GM20000 (cell line): ENCODE measurements around the gene SLC17A9.

Experiments
- DNase-seq: peaks from one replicate; pipeline ENCODE4 v3.0.0; 2012; ENCODE audit warnings: low spot score
- TF ChIP-seq, protein P1 (sequence below): IDR thresholded peaks from 2 replicates; pipeline ENCODE4 v1.5.1; 2012; ENCODE audit warnings: mild to moderate bottlenecking, control low read depth; ENCODE audit errors: extremely low read depth, missing control alignments

SLC17A9 gene

DNA sequence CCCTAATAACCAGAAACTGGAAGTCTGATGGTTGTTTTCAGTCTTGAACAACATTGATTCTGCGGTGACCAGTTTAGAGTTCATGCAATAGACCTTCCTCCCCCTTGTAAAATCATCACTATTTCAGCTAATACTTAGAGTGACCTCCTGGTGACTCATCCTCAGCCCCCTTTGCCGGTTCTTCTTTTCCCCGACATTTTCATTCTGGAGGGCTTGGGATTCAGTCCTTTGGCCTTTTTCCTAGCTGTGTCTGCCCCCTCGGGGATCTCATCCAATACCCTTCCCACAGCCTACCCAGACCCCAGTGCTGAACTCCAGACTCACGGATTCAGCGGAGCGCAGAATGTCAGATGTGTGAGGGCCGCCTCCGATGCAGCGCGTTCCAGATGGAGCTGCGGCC is 61.8 kb downstream of the SLC17A9 start:
- TF ChIP-seq, protein P1, sequence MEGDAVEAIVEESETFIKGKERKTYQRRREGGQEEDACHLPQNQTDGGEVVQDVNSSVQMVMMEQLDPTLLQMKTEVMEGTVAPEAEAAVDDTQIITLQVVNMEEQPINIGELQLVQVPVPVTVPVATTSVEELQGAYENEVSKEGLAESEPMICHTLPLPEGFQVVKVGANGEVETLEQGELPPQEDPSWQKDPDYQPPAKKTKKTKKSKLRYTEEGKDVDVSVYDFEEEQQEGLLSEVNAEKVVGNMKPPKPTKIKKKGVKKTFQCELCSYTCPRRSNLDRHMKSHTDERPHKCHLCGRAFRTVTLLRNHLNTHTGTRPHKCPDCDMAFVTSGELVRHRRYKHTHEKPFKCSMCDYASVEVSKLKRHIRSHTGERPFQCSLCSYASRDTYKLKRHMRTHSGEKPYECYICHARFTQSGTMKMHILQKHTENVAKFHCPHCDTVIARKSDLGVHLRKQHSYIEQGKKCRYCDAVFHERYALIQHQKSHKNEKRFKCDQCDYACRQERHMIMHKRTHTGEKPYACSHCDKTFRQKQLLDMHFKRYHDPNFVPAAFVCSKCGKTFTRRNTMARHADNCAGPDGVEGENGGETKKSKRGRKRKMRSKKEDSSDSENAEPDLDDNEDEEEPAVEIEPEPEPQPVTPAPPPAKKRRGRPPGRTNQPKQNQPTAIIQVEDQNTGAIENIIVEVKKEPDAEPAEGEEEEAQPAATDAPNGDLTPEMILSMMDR: no peak
- DNase-seq: no peak

DNA sequence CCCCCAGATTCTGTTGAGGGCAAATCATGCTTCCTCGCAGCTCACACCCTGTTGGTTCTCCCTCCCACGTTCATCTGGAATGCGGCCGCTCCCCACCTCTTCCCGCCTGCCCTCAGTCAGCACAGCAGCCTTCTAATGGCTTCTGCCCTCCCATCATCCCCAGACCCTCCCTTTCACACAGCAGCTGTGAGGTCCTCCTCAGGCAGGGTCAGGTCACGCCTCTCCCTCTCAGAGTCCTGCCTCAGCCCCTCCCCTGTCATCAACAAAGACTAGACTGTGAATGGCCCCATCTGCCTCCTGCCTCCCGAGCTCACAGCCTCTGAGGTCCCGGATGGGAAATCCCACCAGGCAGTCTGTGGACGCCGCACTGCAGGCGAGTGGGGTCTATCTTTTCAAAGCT is 62.2 kb downstream of the SLC17A9 start:
- TF ChIP-seq, protein P1: no peak
- DNase-seq: no peak

GRCh38 chr20:63015147-63015661 is 62.7 kb downstream of the SLC17A9 start:
- TF ChIP-seq, protein P1: no peak
- no peak for DNase-seq

GRCh38 chr20:63015662-63016361 is 63.3 kb downstream of the SLC17A9 start:
- TF ChIP-seq, protein P1: no peak
- no peak for DNase-seq

GRCh38 chr20:63016514-63017075 is 64.1 kb downstream of the SLC17A9 start:
- TF ChIP-seq, protein P1: no peak
- no peak for DNase-seq

DNA sequence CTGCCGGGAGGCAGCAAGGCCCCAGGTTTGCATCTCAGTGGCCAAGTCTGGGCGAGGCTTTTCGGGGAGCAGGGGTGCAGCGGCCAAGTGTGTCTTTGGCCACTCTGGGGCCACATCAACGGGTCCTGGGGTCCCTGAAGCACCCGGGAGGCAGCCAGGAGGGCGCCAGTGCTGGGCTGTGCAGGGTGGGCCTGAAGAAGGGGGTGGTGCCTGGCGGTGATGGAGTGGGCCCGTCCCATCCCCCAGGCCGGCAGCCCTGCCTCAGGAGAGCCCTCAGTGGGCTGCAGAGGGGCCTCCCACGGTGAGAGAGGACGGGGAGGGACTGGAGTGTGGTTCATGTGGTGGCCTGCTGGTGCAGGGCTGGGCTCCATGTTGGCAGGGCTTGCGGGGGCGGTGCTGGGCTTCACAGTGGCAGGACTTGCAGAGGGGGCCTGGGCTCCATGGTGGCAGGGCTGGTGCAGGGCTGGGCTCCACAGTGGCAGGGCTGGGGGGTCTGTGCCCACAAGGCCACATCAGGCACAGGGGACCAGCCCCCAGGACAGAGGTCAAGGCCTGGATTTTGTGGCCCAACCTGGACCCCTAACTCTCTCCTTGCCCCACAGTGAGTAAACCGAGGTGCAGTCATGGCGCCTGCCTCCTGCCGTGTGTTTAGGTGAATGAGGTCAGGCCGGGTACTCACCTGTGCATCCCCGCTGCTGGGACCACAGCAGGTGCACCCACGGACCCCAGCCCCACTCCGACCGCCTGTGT is 64.7 kb downstream of the SLC17A9 start:
- no peak for DNase-seq
- TF ChIP-seq, protein P1: no peak
